Measurements from ENCODE around the gene BCAS4.

- TF ChIP-seq POLR2A (IDR thresholded peaks at IDR 0.05): no peak
- TF ChIP-seq, protein P1, sequence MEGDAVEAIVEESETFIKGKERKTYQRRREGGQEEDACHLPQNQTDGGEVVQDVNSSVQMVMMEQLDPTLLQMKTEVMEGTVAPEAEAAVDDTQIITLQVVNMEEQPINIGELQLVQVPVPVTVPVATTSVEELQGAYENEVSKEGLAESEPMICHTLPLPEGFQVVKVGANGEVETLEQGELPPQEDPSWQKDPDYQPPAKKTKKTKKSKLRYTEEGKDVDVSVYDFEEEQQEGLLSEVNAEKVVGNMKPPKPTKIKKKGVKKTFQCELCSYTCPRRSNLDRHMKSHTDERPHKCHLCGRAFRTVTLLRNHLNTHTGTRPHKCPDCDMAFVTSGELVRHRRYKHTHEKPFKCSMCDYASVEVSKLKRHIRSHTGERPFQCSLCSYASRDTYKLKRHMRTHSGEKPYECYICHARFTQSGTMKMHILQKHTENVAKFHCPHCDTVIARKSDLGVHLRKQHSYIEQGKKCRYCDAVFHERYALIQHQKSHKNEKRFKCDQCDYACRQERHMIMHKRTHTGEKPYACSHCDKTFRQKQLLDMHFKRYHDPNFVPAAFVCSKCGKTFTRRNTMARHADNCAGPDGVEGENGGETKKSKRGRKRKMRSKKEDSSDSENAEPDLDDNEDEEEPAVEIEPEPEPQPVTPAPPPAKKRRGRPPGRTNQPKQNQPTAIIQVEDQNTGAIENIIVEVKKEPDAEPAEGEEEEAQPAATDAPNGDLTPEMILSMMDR (IDR thresholded peaks at IDR 0.05): no peak
Measured at GRCh38 chr20:50792708-50793574, 1.9 kb upstream of the BCAS4 start.
